ENCODE results near the gene GRPEL1.

DNA sequence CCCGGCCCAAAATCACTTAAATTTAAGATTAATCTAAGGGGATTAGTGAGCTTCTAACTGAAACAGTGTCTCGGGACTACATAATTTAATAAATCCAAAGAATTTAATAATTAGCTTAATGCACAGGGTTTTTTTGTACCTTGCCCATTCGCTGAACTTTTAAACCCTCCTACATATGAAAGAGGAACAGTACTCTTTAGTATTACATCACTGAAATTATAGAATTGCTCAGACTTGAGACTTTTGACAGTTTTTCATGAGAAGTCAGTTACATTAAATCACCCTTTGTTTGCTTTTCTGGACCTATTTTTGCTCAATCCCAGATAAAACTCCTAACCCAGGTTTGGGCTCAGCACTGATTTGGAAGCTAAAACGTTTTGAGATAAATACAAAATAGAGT is 27.1 kb downstream of the GRPEL1 start:
- TF ChIP-seq RFX5 (IDR thresholded peaks at IDR 0.05; ENCODE audit: low read depth, low read length) (no peak), KLF1 (tag; IDR thresholded peaks at IDR 0.05) (no peak)
- TF ChIP-seq, protein P1, sequence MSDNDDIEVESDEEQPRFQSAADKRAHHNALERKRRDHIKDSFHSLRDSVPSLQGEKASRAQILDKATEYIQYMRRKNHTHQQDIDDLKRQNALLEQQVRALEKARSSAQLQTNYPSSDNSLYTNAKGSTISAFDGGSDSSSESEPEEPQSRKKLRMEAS (CRISPR knock-in tag; IDR thresholded peaks at IDR 0.05) = no peak

All from K562 (cell line).